Measurements from ENCODE around the gene CDC7. TPM values are rescaled to one million over a fixed set of nuclear protein-coding genes. Genes with fewer than 3 reads are reported as not detected.

CDC7 gene
- polyA plus RNA-seq, 2 of the 4 experiments (the other 2 are of a cell fraction), result 10.1 to 16.8 TPM

- TF ChIP-seq ZNF302 (CRISPR knock-in tag; IDR thresholded peaks at IDR 0.05) (no peak), HOXA7 (CRISPR knock-in tag; IDR thresholded peaks at IDR 0.05) (no peak), CEBPB (IDR thresholded peaks at IDR 0.05) (no peak), FOSL2 (IDR thresholded peaks at IDR 0.05) (no peak), FOSL2 (CRISPR knock-in tag; IDR thresholded peaks at IDR 0.05) (no peak)
Observed at GRCh38 chr1:91498035-91498434, 2.6 kb upstream of the CDC7 start (continued).

GRCh38 chr1:91498498-91499245, 2.0 kb upstream of the CDC7 start:
- DNase-seq (ENCODE audit: low read depth in 1 of 2, low spot score in 1 of 2) (no peak), FAIRE-seq (no peak), ATAC-seq (no peak)
- H3K9me3 ChIP-seq, result no peaks in the 10 kb centered on the region
- ChIA-PET CTCF (interaction anchor here (0.6 to 1.2 kb wide), 2 partner anchors 295 to 454 kb away, joined by 3 read pairs; no protein-coding TSS in a partner anchor), POLR2A (no interaction called here)
- H3K4me2 ChIP-seq, result no peak overlapping the region
- TF ChIP-seq JUNB (IDR thresholded peaks at IDR 0.05), result no peak
- no peak for TF ChIP-seq BCL3 (IDR thresholded peaks at IDR 0.05)
- TF ChIP-seq RARB (CRISPR knock-in tag; IDR thresholded peaks at IDR 0.05), result no peak
- no peak overlapping the region for H3K27ac ChIP-seq
- 87% methylated on average over 6 of the region's 6 CpGs for whole genome bisulfite sequencing (ENCODE audit: missing lambda C conversion rate)
- H3K4me3 ChIP-seq, result no peak overlapping the region
- H3K4me1 ChIP-seq, result peaks cover 15% of the 10 kb centered on the region

- ATAC-seq (no peak), FAIRE-seq (no peak), DNase-seq (ENCODE audit: low read depth in 1 of 2, low spot score in 1 of 2) (no peak)
- Histone ChIP-seq H3K4me3 (no peak overlapping the region), H3K4me2 (no peak overlapping the region), H3K27ac (no peak overlapping the region), H3K9me3 (no peaks in the 10 kb centered on the region), H3K4me1 (peaks cover 15% of the 10 kb centered on the region)
- POLR2A ChIA-PET, result no interaction called here
- TF ChIP-seq KDM5A (IDR thresholded peaks at IDR 0.05) (no peak), HMGXB4 (CRISPR knock-in tag; IDR thresholded peaks at IDR 0.05; ENCODE audit: borderline replicate concordance) (no peak), EP300 (IDR thresholded peaks at IDR 0.05) (no peak), NPAS2 (CRISPR knock-in tag; IDR thresholded peaks at IDR 0.05; ENCODE audit: borderline replicate concordance) (no peak), RCOR1 (IDR thresholded peaks at IDR 0.05; ENCODE audit: low read depth, low read length) (no peak), CHD2 (IDR thresholded peaks at IDR 0.05; ENCODE audit: low read length, partially characterized antibody) (no peak), REST (IDR thresholded peaks at IDR 0.05) (no peak), RAD21 (conservative IDR thresholded peaks at IDR 0.05 in 1 of 2, IDR thresholded peaks at IDR 0.05 in 1 of 2) (no peak), FOSL2 (IDR thresholded peaks at IDR 0.05) (no peak), FOSL2 (CRISPR knock-in tag; IDR thresholded peaks at IDR 0.05) (no peak), ELK1 (IDR thresholded peaks at IDR 0.05; ENCODE audit: low read depth, low read length) (no peak)
- 100% methylated on average over 2 of the region's 2 CpGs for WGBS (ENCODE audit: missing lambda C conversion rate)
- CTCF ChIA-PET, result interaction anchor here (1.2 to 1.8 kb wide), 2 partner anchors 93 to 453 kb away, joined by 3 to 5 read pairs; no protein-coding TSS in a partner anchor
Observed at GRCh38 chr1:91499346-91499745, 1.3 kb upstream of the CDC7 start.

Data from A549 (cell line).